H1 (cell line): Measurements from ENCODE around the gene RHBDD2. TPM values are rescaled to one million over a fixed set of nuclear protein-coding genes. Genes with fewer than 3 reads are reported as not detected.

Source experiments
- CTCF ChIA-PET: fragments of 300-600 bp; sonication (Branson Sonifier 250); formaldehyde crosslinking; loops from one replicate; lab custom pipeline; 2021; ENCODE audit not compliant: partially characterized antibody; lab: Charles Lee
- POLR2A ChIA-PET: fragments of 300-600 bp; sonication (Branson Sonifier 250); formaldehyde crosslinking; loops from one replicate; lab custom pipeline; 2021; ENCODE audit warnings: inconsistent platforms; ENCODE audit not compliant: partially characterized antibody; lab: Charles Lee
- DNase-seq, 2 experiments: peaks; one replicate each; pipeline versions ENCODE4 v3.0.0 to v3.0.0-alpha.2; 2010 to 2022; ENCODE audit warnings: low spot score in 2 of 2, low read depth in 1 of 2, mixed read lengths in 1 of 2
- FAIRE-seq: peaks from 2 replicates; lab custom pipeline; 2011; peaks lifted over from hg19 to GRCh38; lab: Jason Lieb, UNC
- H2AFZ ChIP-seq: 2 replicates; pipeline ENCODE4 v1.8.1; 2012; ENCODE audit warnings: low read length, inconsistent platforms
- H2AK5ac ChIP-seq: 2 replicates; pipeline ENCODE4 v1.6.1; 2013; ENCODE audit warnings: low read depth, low read length
- H2BK120ac ChIP-seq: replicated peaks from 2 replicates; pipeline ENCODE3; 2013; ENCODE audit warnings: low read depth, low read length, inconsistent platforms
- H2BK12ac ChIP-seq: 2 replicates; pipeline ENCODE4 v1.6.1; 2013; ENCODE audit warnings: low read depth, low read length
- H2BK15ac ChIP-seq: 2 replicates; pipeline ENCODE4 v1.6.1; 2013; ENCODE audit warnings: low read length
- H2BK20ac ChIP-seq: 2 replicates; pipeline ENCODE4 v1.6.1; 2013; ENCODE audit warnings: low read length
- H2BK5ac ChIP-seq: 2 replicates; pipeline ENCODE4 v1.6.1; 2013; ENCODE audit warnings: low read depth, low read length
- H3K14ac ChIP-seq: 2 replicates; pipeline ENCODE4 v1.6.1; 2013; ENCODE audit warnings: inconsistent platforms; ENCODE audit not compliant: insufficient read length
- H3K18ac ChIP-seq: 2 replicates; pipeline ENCODE4 v1.6.1; 2013; ENCODE audit warnings: low read length; ENCODE audit errors: extremely low read depth
- H3K23ac ChIP-seq: 2 replicates; pipeline ENCODE4 v1.6.1; 2013; ENCODE audit warnings: inconsistent platforms; ENCODE audit not compliant: insufficient read length
- H3K23me2 ChIP-seq: 2 replicates; pipeline ENCODE4 v1.6.1; 2013; ENCODE audit warnings: low read depth, low read length
- H3K27ac ChIP-seq: 2 replicates; pipeline ENCODE4 v1.6.1; 2011; ENCODE audit warnings: low read depth, low read length, inconsistent platforms
- H3K27me3 ChIP-seq, 4 experiments: replicated peaks in 1 of 4; 1 replicate in 1 of 4; 2 replicates in 3 of 4; pipeline versions ENCODE4 v1.6.1 to v1.8.1; 2011 to 2013; ENCODE audit warnings: low read length in 3 of 4, mild to moderate bottlenecking in 3 of 4, inconsistent platforms in 2 of 4, mixed read lengths in 2 of 4, moderate library complexity in 1 of 4; ENCODE audit not compliant: control insufficient read depth in 3 of 4, insufficient read depth in 3 of 4; ENCODE audit errors: extremely low read depth in 1 of 4
- H3K36me3 ChIP-seq, 4 experiments: 2 replicates each; pipeline versions ENCODE4 v1.6.1 to v1.8.1; 2011 to 2013; ENCODE audit warnings: mild to moderate bottlenecking in 4 of 4, low read length in 3 of 4, moderate library complexity in 2 of 4, control low read depth in 1 of 4, inconsistent platforms in 1 of 4; ENCODE audit not compliant: insufficient read depth in 4 of 4, control insufficient read depth in 2 of 4
- H3K4ac ChIP-seq: replicated peaks from 2 replicates; pipeline ENCODE3; 2013; ENCODE audit warnings: low read length, low read depth, mixed read lengths, inconsistent platforms; ENCODE audit not compliant: insufficient read length
- H3K4me1 ChIP-seq, 4 experiments: replicated peaks in 1 of 4; 1 replicate in 1 of 4; 2 replicates in 3 of 4; pipeline versions ENCODE4 v1.6.1 to v1.8.1; 2011 to 2013; ENCODE audit warnings: low read length in 3 of 4, inconsistent platforms in 2 of 4, mixed read lengths in 1 of 4; ENCODE audit not compliant: insufficient read depth in 4 of 4, control insufficient read depth in 3 of 4
- H3K4me2 ChIP-seq, 2 experiments: 2 replicates each; pipeline versions ENCODE4 v1.6.1 to v1.8.1; 2011 to 2013; ENCODE audit warnings: low read depth in 2 of 2, low read length in 2 of 2, control low read depth in 1 of 2, inconsistent platforms in 1 of 2, mild to moderate bottlenecking in 1 of 2; ENCODE audit not compliant: insufficient read depth in 1 of 2
- H3K4me3 ChIP-seq, 4 experiments: fragments of 200-600, 300-600 bp in 1 of 4; sonication (generic), shearing (Covaris generic), sonication (Bioruptor Twin) in 1 of 4; 2 replicates each; pipeline versions ENCODE4 v1.5.1 to v1.8.1; 2011 to 2016; ENCODE audit warnings: low read length in 4 of 4, low read depth in 3 of 4, control low read depth in 2 of 4, inconsistent platforms in 2 of 4, mild to moderate bottlenecking in 2 of 4, mixed read lengths in 1 of 4, moderate library complexity in 1 of 4; ENCODE audit not compliant: insufficient read depth in 2 of 4; ENCODE audit errors: extremely low read depth in 1 of 4
- H3K56ac ChIP-seq: replicated peaks from 2 replicates; pipeline ENCODE3; 2013; ENCODE audit warnings: low read depth, mild to moderate bottlenecking, mixed read lengths, low read length, inconsistent platforms; ENCODE audit not compliant: insufficient read length
- H3K79me1 ChIP-seq: 2 replicates; pipeline ENCODE4 v1.6.1; 2013; ENCODE audit warnings: low read depth, low read length, control low read depth
- H3K79me2 ChIP-seq, 2 experiments: 2 replicates each; pipeline versions ENCODE4 v1.6.1 to v1.8.1; 2012 to 2013; ENCODE audit warnings: low read length in 2 of 2, mild to moderate bottlenecking in 2 of 2, inconsistent platforms in 1 of 2; ENCODE audit not compliant: insufficient read depth in 2 of 2, control insufficient read depth in 1 of 2
- H3K9ac ChIP-seq, 4 experiments: replicated peaks in 1 of 4; 1 replicate in 1 of 4; 2 replicates in 3 of 4; pipeline versions ENCODE4 v1.6.1 to v1.8.1; 2011 to 2013; ENCODE audit warnings: low read depth in 3 of 4, low read length in 3 of 4, control low read depth in 2 of 4, mild to moderate bottlenecking in 2 of 4, moderate library complexity in 2 of 4, inconsistent platforms in 1 of 4; ENCODE audit errors: extremely low read depth in 1 of 4
- H3K9me3 ChIP-seq, 2 experiments: 2 replicates each; pipeline versions ENCODE4 v1.6.1 to v1.8.1; 2012 to 2013; ENCODE audit warnings: mild to moderate bottlenecking in 2 of 2, moderate library complexity in 2 of 2, control low read depth in 1 of 2, inconsistent platforms in 1 of 2, low read depth in 1 of 2, low read length in 1 of 2, mixed read lengths in 1 of 2; ENCODE audit not compliant: insufficient read depth in 2 of 2
- H4K20me1 ChIP-seq, 2 experiments: replicated peaks in 1 of 2; 2 replicates each; pipeline versions ENCODE3 to v1.8.1; 2011 to 2013; ENCODE audit warnings: inconsistent platforms in 2 of 2, low read length in 2 of 2, mild to moderate bottlenecking in 1 of 2; ENCODE audit not compliant: insufficient read depth in 2 of 2, control insufficient read depth in 1 of 2
- H4K5ac ChIP-seq: 2 replicates; pipeline ENCODE4 v1.6.1; 2013; ENCODE audit warnings: low read length, low read depth, mixed read lengths, inconsistent platforms; ENCODE audit not compliant: insufficient read length
- H4K8ac ChIP-seq: 2 replicates; pipeline ENCODE4 v1.8.0; 2013; ENCODE audit warnings: mild to moderate bottlenecking, moderate library complexity, low read length, inconsistent platforms; ENCODE audit not compliant: insufficient read depth; ENCODE audit errors: extremely low read depth
- H4K91ac ChIP-seq: replicated peaks from 2 replicates; pipeline ENCODE3; 2013; ENCODE audit warnings: low read length, mixed read lengths, inconsistent platforms; ENCODE audit not compliant: insufficient read length
- ASH2L ChIP-seq: fragments of 200-600, 300-600 bp; sonication (generic); IDR thresholded peaks from one replicate; pipeline ENCODE4 v1.7.1; 2017; ENCODE audit warnings: low read length
- BACH1 ChIP-seq: IDR thresholded peaks from 2 replicates; pipeline ENCODE4 v1.6.1; 2012; ENCODE audit warnings: low read length, improper control_type of control experiment
- BCL11A ChIP-seq, 2 experiments: IDR thresholded peaks; one replicate each; pipeline ENCODE4 v1.6.1; 2011; ENCODE audit warnings: low read depth in 2 of 2, low read length in 2 of 2, mild to moderate bottlenecking in 2 of 2
- EGR1 ChIP-seq: IDR thresholded peaks from 2 replicates; pipeline ENCODE4 v1.6.1; 2011; ENCODE audit warnings: low read depth, low read length, borderline replicate concordance
- FOSL1 ChIP-seq: IDR thresholded peaks from 2 replicates; pipeline ENCODE4 v1.6.1; 2011; ENCODE audit warnings: mild to moderate bottlenecking, low read depth, low read length, moderate library complexity; ENCODE audit not compliant: insufficient read depth
- GTF2F1 ChIP-seq: IDR thresholded peaks from 2 replicates; pipeline ENCODE4 v1.6.1; 2012; ENCODE audit warnings: low read depth, low read length, improper control_type of control experiment, borderline replicate concordance
- HDAC2 ChIP-seq, 2 experiments: fragments of 300-600 bp in 1 of 2; sonication (generic) in 1 of 2; IDR thresholded peaks; 2 replicates each; pipeline ENCODE4 v1.6.1; 2011 to 2012; ENCODE audit warnings: low read depth in 2 of 2, low read length in 2 of 2, mild to moderate bottlenecking in 2 of 2, moderate library complexity in 2 of 2, borderline replicate concordance in 1 of 2, inconsistent platforms in 1 of 2
- HDAC6 ChIP-seq: IDR thresholded peaks from one replicate; pipeline ENCODE4 v1.7.1; 2012; ENCODE audit warnings: low read depth, mild to moderate bottlenecking, inconsistent platforms, low read length, moderate library complexity
- KDM1A ChIP-seq: fragments of 200-600, 300-600 bp; sonication (generic); IDR thresholded peaks from 2 replicates; pipeline ENCODE4 v1.7.1; 2016; ENCODE audit warnings: mild to moderate bottlenecking, low read length, borderline replicate concordance
- KDM4A ChIP-seq: IDR thresholded peaks from one replicate; pipeline ENCODE4 v1.7.1; 2012; ENCODE audit warnings: low read depth, mild to moderate bottlenecking, moderate library complexity, low read length, inconsistent platforms; ENCODE audit not compliant: severe bottlenecking
- NRF1 ChIP-seq: IDR thresholded peaks from 2 replicates; pipeline ENCODE4 v1.6.1; 2011; ENCODE audit warnings: mild to moderate bottlenecking, low read depth, low read length, improper control_type of control experiment
- RFX5 ChIP-seq: IDR thresholded peaks from 2 replicates; pipeline ENCODE4 v1.6.1; 2011; ENCODE audit warnings: low read depth, low read length, improper control_type of control experiment, borderline replicate concordance
- SIRT6 ChIP-seq: IDR thresholded peaks from one replicate; pipeline ENCODE4 v1.7.1; 2012; ENCODE audit warnings: low read length, inconsistent platforms
- SP4 ChIP-seq: IDR thresholded peaks from 2 replicates; pipeline ENCODE4 v1.6.1; 2012; ENCODE audit warnings: low read length, inconsistent platforms
- WGBS, 2 experiments: shearing (Covaris generic) in 1 of 2; methylation state at CpG; one replicate each; pipeline versions ENCODE4 v1.1.6 to v1.1.7; 2013 to 2015; ENCODE audit warnings: low lambda C conversion rate in 2 of 2, mixed read lengths in 2 of 2, inconsistent platforms in 1 of 2, low coverage in 1 of 2, missing lambda C conversion rate in 1 of 2; ENCODE audit not compliant: insufficient replicate concordance in 2 of 2, insufficient coverage in 1 of 2, insufficient read length in 1 of 2; ENCODE audit errors: extremely low coverage in 1 of 2, missing lambda C conversion rate in 1 of 2; 5-methylcytosine and 5-hydroxymethylcytosine counted together
- polyA plus RNA-seq, 7 experiments: library from polyadenylated mRNA; depleted of rRNA in 3 of 7; stranded (reverse) in 5 of 7; unstranded in 2 of 7; fragments of >200 nt in 5 of 7; fragments of 200-250 nt in 2 of 7; gene quantifications; 1 replicate in 5 of 7; 2 replicates in 1 of 7; 4 replicates in 1 of 7; pipeline versions ENCODE4 v1.2.1 to v1.2.3, GENCODE V29; 2011 to 2013; ENCODE audit warnings: missing spikeins in 2 of 7, mixed read lengths in 2 of 7
- total RNA-seq: library from RNA; stranded (reverse); fragmentation: NEBNext Ultra II Directional; extraction: Animal tissue kit (Norgen Biotek cat#: 25700); gene quantifications from 2 replicates; pipeline ENCODE4 v1.2.1, GENCODE V29; 2021
- TF ChIP-seq, protein P1 (sequence below): IDR thresholded peaks from 2 replicates; pipeline ENCODE4 v1.6.1; 2012; ENCODE audit warnings: inconsistent platforms

RHBDD2 gene
- total and polyA plus RNA-seq, 2 of the 8 experiments (the other 6 are each of a cell fraction or from before 2014, with no cell fraction given), result 28.3 to 65.5 TPM

DNA sequence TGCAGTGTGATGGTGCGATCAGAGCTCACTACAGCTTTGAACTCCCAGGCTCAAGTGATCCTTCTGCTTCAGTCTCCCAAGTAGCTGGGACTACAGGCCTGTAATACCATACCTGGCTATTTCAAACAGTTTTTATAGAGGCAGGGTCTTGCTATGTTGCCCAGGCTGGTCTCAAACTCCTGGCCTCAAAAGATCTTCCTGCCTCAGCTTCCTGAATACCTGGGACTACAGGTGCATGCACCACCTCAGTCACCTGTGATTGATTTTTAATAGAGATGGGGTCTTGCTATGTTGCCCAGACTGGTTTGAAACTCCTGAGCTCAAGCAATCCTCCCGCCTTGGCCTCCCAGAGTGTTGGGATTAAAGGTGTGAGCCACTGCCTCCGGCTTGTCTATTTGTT lies 38.8 kb upstream of the RHBDD2 start:
- no peak overlapping the region for H3K4me2 ChIP-seq
- CTCF ChIA-PET, result interaction anchor here (0.6 kb wide), 1 partner anchor 41 kb away, joined by 3 read pairs; no protein-coding TSS in a partner anchor
- H4K91ac ChIP-seq, result no peak overlapping the region
- no peaks in the 10 kb centered on the region for H3K36me3 ChIP-seq
- FAIRE-seq (no peak), DNase-seq (no peak)
- H3K9me3 ChIP-seq, result no peaks in the 10 kb centered on the region
- no peak overlapping the region for H4K5ac ChIP-seq
- H2BK120ac ChIP-seq, result no peak overlapping the region
- no peaks in the 10 kb centered on the region for H3K23me2 ChIP-seq
- H2BK5ac ChIP-seq, result no peak overlapping the region
- no peak overlapping the region for H3K56ac ChIP-seq
- no peak overlapping the region for H3K14ac ChIP-seq
- no peak overlapping the region for H2BK15ac ChIP-seq
- H3K23ac ChIP-seq, result no peak overlapping the region
- no peak overlapping the region for H2AK5ac ChIP-seq
- H3K9ac ChIP-seq, result no peak overlapping the region
- H3K18ac ChIP-seq, result no peak overlapping the region
- H3K27ac ChIP-seq, result no peak overlapping the region
- H3K4ac ChIP-seq, result no peak overlapping the region
- TF ChIP-seq BACH1 (no peak), KDM4A (no peak), FOSL1 (no peak), EGR1 (no peak), GTF2F1 (no peak), ASH2L (no peak), RFX5 (no peak), SIRT6 (no peak), BCL11A (IDR thresholded peaks at IDR 0.05; ENCODE audit: low read depth in 2 of 2, low read length in 2 of 2) (no peak), KDM1A (no peak), HDAC6 (no peak), NRF1 (no peak), HDAC2 (IDR thresholded peaks at IDR 0.05; ENCODE audit: borderline replicate concordance in 1 of 2, low read depth in 2 of 2, low read length in 2 of 2) (no peak), SP4 (no peak)
- TF ChIP-seq, protein P1, sequence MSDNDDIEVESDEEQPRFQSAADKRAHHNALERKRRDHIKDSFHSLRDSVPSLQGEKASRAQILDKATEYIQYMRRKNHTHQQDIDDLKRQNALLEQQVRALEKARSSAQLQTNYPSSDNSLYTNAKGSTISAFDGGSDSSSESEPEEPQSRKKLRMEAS, result no peak
- no peaks in the 10 kb centered on the region for H3K4me1 ChIP-seq
- 94% methylated on average over 3 of the region's 3 CpGs; no CpG with 5 or more reads in 1 of the 2 experiments for WGBS, 2 experiments
- H3K27me3 ChIP-seq, result no peaks in the 10 kb centered on the region
- no peaks in the 10 kb centered on the region for H4K20me1 ChIP-seq
- no peak overlapping the region for H4K8ac ChIP-seq
- H2BK12ac ChIP-seq, result no peak overlapping the region
- no peak overlapping the region for H2AFZ ChIP-seq
- no peaks in the 10 kb centered on the region for H3K79me2 ChIP-seq
- no peak overlapping the region for H2BK20ac ChIP-seq
- POLR2A ChIA-PET, result no interaction called here
- H3K4me3 ChIP-seq, result no peak overlapping the region
- no peaks in the 10 kb centered on the region for H3K79me1 ChIP-seq
